ENCODE results near the gene CAVIN1. TPM values are rescaled to one million over a fixed set of nuclear protein-coding genes. Genes with fewer than 3 reads are reported as not detected.
A peak's percentile ranks its signal among the peaks of the same experiment; 100 is the strongest.
"Not testable (repeated sequence)": the region's sequence is repeated elsewhere in the genome, so short reads cannot be mapped to it uniquely, and the experiment has no call there.

CAVIN1 gene
- total and polyA plus RNA-seq, 7 donors, result 11.8 to 519 (median 231) TPM

GRCh38 chr17:42399948-42400843, 22.9 kb downstream of the CAVIN1 start:
- no peak overlapping the region for H3K4me3 ChIP-seq
- H3K27me3 ChIP-seq, result no peaks in the 10 kb centered on the region
- intact Hi-C loops (cut with DNase I), result no loop called here
- H3K9me3 ChIP-seq, result no peaks in the 10 kb centered on the region
- peak overlapping the region in 3 of 4 donors; percentile 50 to 69 (median 61) for H3K27ac ChIP-seq
- 81 to 83% methylated on average over 6 of the region's 6 CpGs for WGBS, 2 donors
- no peak for TF ChIP-seq EP300 (IDR thresholded peaks at IDR 0.05)
- no peak for TF ChIP-seq POLR2A (IDR thresholded peaks at IDR 0.05)
- no peak for DNase-seq
- peaks cover 0 to 54% (median 42%) of the 10 kb centered on the region in 4 donors for H3K4me1 ChIP-seq
- H3K36me3 ChIP-seq, result peaks cover 4 to 25% (median 21%) of the 10 kb centered on the region in 4 donors

GRCh38 chr17:42399121-42399520, 23.9 kb downstream of the CAVIN1 start:
- no peak for DNase-seq
- 62 to 72% methylated on average over 2 of the region's 2 CpGs for WGBS, 2 donors
- TF ChIP-seq POLR2AphosphoS5 (IDR thresholded peaks at IDR 0.05) (no peak), EP300 (IDR thresholded peaks at IDR 0.05) (no peak), POLR2A (IDR thresholded peaks at IDR 0.05) (no peak)
- TF ChIP-seq, protein P1, sequence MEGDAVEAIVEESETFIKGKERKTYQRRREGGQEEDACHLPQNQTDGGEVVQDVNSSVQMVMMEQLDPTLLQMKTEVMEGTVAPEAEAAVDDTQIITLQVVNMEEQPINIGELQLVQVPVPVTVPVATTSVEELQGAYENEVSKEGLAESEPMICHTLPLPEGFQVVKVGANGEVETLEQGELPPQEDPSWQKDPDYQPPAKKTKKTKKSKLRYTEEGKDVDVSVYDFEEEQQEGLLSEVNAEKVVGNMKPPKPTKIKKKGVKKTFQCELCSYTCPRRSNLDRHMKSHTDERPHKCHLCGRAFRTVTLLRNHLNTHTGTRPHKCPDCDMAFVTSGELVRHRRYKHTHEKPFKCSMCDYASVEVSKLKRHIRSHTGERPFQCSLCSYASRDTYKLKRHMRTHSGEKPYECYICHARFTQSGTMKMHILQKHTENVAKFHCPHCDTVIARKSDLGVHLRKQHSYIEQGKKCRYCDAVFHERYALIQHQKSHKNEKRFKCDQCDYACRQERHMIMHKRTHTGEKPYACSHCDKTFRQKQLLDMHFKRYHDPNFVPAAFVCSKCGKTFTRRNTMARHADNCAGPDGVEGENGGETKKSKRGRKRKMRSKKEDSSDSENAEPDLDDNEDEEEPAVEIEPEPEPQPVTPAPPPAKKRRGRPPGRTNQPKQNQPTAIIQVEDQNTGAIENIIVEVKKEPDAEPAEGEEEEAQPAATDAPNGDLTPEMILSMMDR (IDR thresholded peaks at IDR 0.05), result no peak
- H3K27me3 ChIP-seq, result no peaks in the 10 kb centered on the region
- intact Hi-C loops (cut with DNase I), result no loop called here
- no peaks in the 10 kb centered on the region for H3K9me3 ChIP-seq
- H3K4me3 ChIP-seq, result no peak overlapping the region
- peak overlapping the region; percentile 50 to 69 (median 60) for H3K27ac ChIP-seq
- peaks cover 2 to 14% (median 11%) of the 10 kb centered on the region in 4 donors for H3K36me3 ChIP-seq
- H3K4me1 ChIP-seq, result peaks cover 0 to 43% (median 36%) of the 10 kb centered on the region in 4 donors

- WGBS, 2 donors, result 97% methylated on average over 8 of the region's 8 CpGs
- peak; percentile 11 for DNase-seq
- intact Hi-C loops (cut with DNase I); H3K36me3 ChIP-seq; H3K27me3 ChIP-seq; H3K4me3 ChIP-seq; H3K9me3 ChIP-seq; H3K27ac ChIP-seq: not testable (repeated sequence)
- H3K4me1 ChIP-seq, result peaks cover 0 to 19% (median 16%) of the 10 kb centered on the region in 4 donors
These were observed 27.5 kb downstream of the CAVIN1 start for GRCh38 chr17:42395601-42396000.

DNA sequence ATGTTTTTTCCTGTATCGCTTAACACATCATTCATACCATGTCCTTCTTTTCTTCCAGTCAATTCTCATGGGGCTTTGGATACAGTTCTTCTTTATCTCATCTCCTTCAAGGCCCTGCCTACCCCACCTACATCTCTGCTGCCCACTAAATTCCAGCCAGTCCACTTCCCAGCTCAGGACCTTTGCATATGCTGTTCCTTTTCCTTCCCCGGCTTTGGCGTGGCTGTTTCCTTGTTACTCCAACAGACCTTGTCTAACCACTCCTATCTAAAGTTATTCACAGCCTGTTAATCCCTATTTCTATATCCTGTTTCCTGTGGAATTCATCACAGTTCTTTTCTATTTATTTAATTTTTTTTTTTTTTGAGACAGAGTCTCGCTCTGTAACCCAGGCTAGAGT, 28.2 kb downstream of the CAVIN1 start:
- H3K27ac ChIP-seq, result no peak overlapping the region
- H3K9me3 ChIP-seq, result no peaks in the 10 kb centered on the region
- intact Hi-C loops (cut with DNase I), result no loop called here
- H3K4me1 ChIP-seq, result peaks cover 0 to 21% (median 16%) of the 10 kb centered on the region in 4 donors
- no peaks in the 10 kb centered on the region for H3K27me3 ChIP-seq
- no peaks in the 10 kb centered on the region for H3K36me3 ChIP-seq
- WGBS, 2 donors, result 84 to 89% methylated on average over 4 of the region's 4 CpGs
- H3K4me3 ChIP-seq, result no peak overlapping the region
- TF ChIP-seq POLR2AphosphoS5 (IDR thresholded peaks at IDR 0.05), result no peak
- peak; percentile 56 for DNase-seq

- intact Hi-C loops (cut with DNase I), result no loop called here
- H3K4me1 ChIP-seq, result peaks cover 0 to 14% (median 4%) of the 10 kb centered on the region in 4 donors
- no peak overlapping the region for H3K27ac ChIP-seq
- TF ChIP-seq POLR2A (IDR thresholded peaks at IDR 0.05) (no peak), EP300 (IDR thresholded peaks at IDR 0.05) (no peak), POLR2AphosphoS5 (IDR thresholded peaks at IDR 0.05) (no peak)
- TF ChIP-seq, protein P1 (IDR thresholded peaks at IDR 0.05), result no peak
- 71 to 84% methylated on average over 4 of the region's 4 CpGs for WGBS, 2 donors
- no peak for DNase-seq
- no peaks in the 10 kb centered on the region for H3K36me3 ChIP-seq
- H3K27me3 ChIP-seq, result no peaks in the 10 kb centered on the region
- no peaks in the 10 kb centered on the region for H3K9me3 ChIP-seq
- no peak overlapping the region for H3K4me3 ChIP-seq
These were observed 30.2 kb downstream of the CAVIN1 start for GRCh38 chr17:42392692-42393415.

- H3K27ac ChIP-seq; intact Hi-C loops (cut with DNase I); H3K27me3 ChIP-seq; H3K36me3 ChIP-seq; H3K4me3 ChIP-seq; H3K9me3 ChIP-seq: not testable (repeated sequence)
- peaks cover 0 to 22% (median 12%) of the 10 kb centered on the region in 4 donors for H3K4me1 ChIP-seq
- 84 to 91% methylated on average over 8 of the region's 8 CpGs for WGBS, 2 donors
- peak; percentile 44 for DNase-seq
These were observed 31.6 kb downstream of the CAVIN1 start for GRCh38 chr17:42391439-42391838.

Measured in sigmoid colon (tissue), 7 donors.